HepG2 (cell line): ENCODE measurements around the gene LONP1. TPM values are rescaled to one million over a fixed set of nuclear protein-coding genes. Genes with fewer than 3 reads are reported as not detected.
A peak's percentile ranks its signal among the peaks of the same experiment; 100 is the strongest.

Experiments used
- ATM ChIP-seq: fragments of 450-650 bp; IDR thresholded peaks from 2 replicates; pipeline ENCODE4 v1.7.1; 2017; ENCODE audit warnings: mild to moderate bottlenecking, borderline replicate concordance
- CEBPG ChIP-seq: IDR thresholded peaks from 2 replicates; pipeline ENCODE4 v1.6.1; 2016
- FOXJ3 ChIP-seq: sonication (generic); formaldehyde crosslinking; IDR thresholded peaks from 2 replicates; pipeline ENCODE4 v1.4.0; 2020; ENCODE audit warnings: missing genetic modification reagents, mild to moderate bottlenecking, borderline replicate concordance
- HOMEZ ChIP-seq: IDR thresholded peaks from 2 replicates; pipeline ENCODE4 v1.6.1; 2016; ENCODE audit warnings: low read depth
- JUN ChIP-seq: sonication (generic); formaldehyde crosslinking; IDR thresholded peaks from 2 replicates; pipeline ENCODE4 v1.4.0; 2020; ENCODE audit warnings: mild to moderate bottlenecking, missing genetic modification reagents
- KAT2B ChIP-seq: fragments of 150-350 bp; IDR thresholded peaks from 2 replicates; pipeline ENCODE4 v1.6.1; 2014; ENCODE audit warnings: low read depth, low read length, borderline replicate concordance
- MEIS2 ChIP-seq: sonication (generic); formaldehyde crosslinking; IDR thresholded peaks from 2 replicates; pipeline ENCODE4 v1.9.0; 2021; ENCODE audit warnings: mild to moderate bottlenecking, missing genetic modification reagents
- PCBP2 ChIP-seq: fragments of 200-400 bp; formaldehyde crosslinking; optimal IDR thresholded peaks from 2 replicates; pipeline ENCODE3; 2018; ENCODE audit warnings: low read length, low read depth; ENCODE audit not compliant: poor library complexity, severe bottlenecking
- POLR2G ChIP-seq: fragments of 200-400 bp; formaldehyde crosslinking; IDR thresholded peaks from 2 replicates; pipeline ENCODE4 v1.6.1; 2018; ENCODE audit warnings: mild to moderate bottlenecking, low read depth, low read length, moderate library complexity
- SALL2 ChIP-seq: sonication (generic); formaldehyde crosslinking; IDR thresholded peaks from 2 replicates; pipeline ENCODE4 v1.8.1; 2023; ENCODE audit warnings: mild to moderate bottlenecking, missing genetic modification reagents, inconsistent platforms
- SATB2 ChIP-seq: sonication (generic); formaldehyde crosslinking; IDR thresholded peaks from 2 replicates; pipeline ENCODE4 v1.5.0; 2020; ENCODE audit warnings: missing genetic modification reagents
- SMAD3 ChIP-seq: sonication (generic); formaldehyde crosslinking; IDR thresholded peaks from 2 replicates; pipeline ENCODE4 v1.4.0; 2020; ENCODE audit warnings: missing genetic modification reagents
- SMAD9 ChIP-seq: sonication (generic); formaldehyde crosslinking; IDR thresholded peaks from 2 replicates; pipeline ENCODE4 v1.5.1; 2020; ENCODE audit warnings: mild to moderate bottlenecking, missing genetic modification reagents
- SNAI1 ChIP-seq: sonication (generic); formaldehyde crosslinking; IDR thresholded peaks from 2 replicates; pipeline ENCODE4 v1.5.0; 2020; ENCODE audit warnings: mild to moderate bottlenecking, missing genetic modification reagents, borderline replicate concordance
- ZBTB20 ChIP-seq: sonication (generic); formaldehyde crosslinking; IDR thresholded peaks from 2 replicates; pipeline ENCODE4 v1.8.1; 2023; ENCODE audit warnings: missing genetic modification reagents, low read depth, mild to moderate bottlenecking, borderline replicate concordance
- ZFP36L1 ChIP-seq: sonication (generic); formaldehyde crosslinking; IDR thresholded peaks from 2 replicates; pipeline ENCODE4 v1.8.0; 2022; ENCODE audit warnings: mild to moderate bottlenecking, missing genetic modification reagents, moderate library complexity
- ZNF17 ChIP-seq: sonication (generic); formaldehyde crosslinking; IDR thresholded peaks from 2 replicates; pipeline ENCODE4 v1.5.0; 2020; ENCODE audit warnings: mild to moderate bottlenecking, missing genetic modification reagents
- ZNF253 ChIP-seq: sonication (generic); formaldehyde crosslinking; IDR thresholded peaks from 2 replicates; pipeline ENCODE4 v1.8.0; 2022; ENCODE audit warnings: mild to moderate bottlenecking, missing genetic modification reagents, borderline replicate concordance
- ZNF496 ChIP-seq: sonication (generic); formaldehyde crosslinking; IDR thresholded peaks from 2 replicates; pipeline ENCODE4 v1.8.1; 2023; ENCODE audit warnings: mild to moderate bottlenecking, moderate library complexity, missing genetic modification reagents; ENCODE audit not compliant: insufficient replicate concordance
- ZNF704 ChIP-seq: sonication (generic); formaldehyde crosslinking; IDR thresholded peaks from 2 replicates; pipeline ENCODE4 v1.8.1; 2023; ENCODE audit warnings: mild to moderate bottlenecking, inconsistent platforms, moderate library complexity, missing genetic modification reagents, borderline replicate concordance
- ZNF710 ChIP-seq: sonication (generic); formaldehyde crosslinking; IDR thresholded peaks from 2 replicates; pipeline ENCODE4 v1.5.0; 2020; ENCODE audit warnings: mild to moderate bottlenecking, missing genetic modification reagents, borderline replicate concordance
- ZNF788 ChIP-seq: sonication (generic); formaldehyde crosslinking; IDR thresholded peaks from 2 replicates; pipeline ENCODE4 v1.5.0; 2020; ENCODE audit warnings: mild to moderate bottlenecking, missing genetic modification reagents, borderline replicate concordance
- polyA plus RNA-seq, 8 experiments: library from polyadenylated mRNA; depleted of rRNA in 3 of 8; stranded (reverse) in 7 of 8; unstranded in 1 of 8; fragments of >200 nt; fragmentation: Illumina TruSeq in 4 of 8; extraction: Trizol in 4 of 8; gene quantifications; 2 replicates each; pipeline versions ENCODE4 v1.2.1 to v1.2.3, GENCODE V29; 2011 to 2016; ENCODE audit warnings: low read depth in 4 of 8, missing spikeins in 1 of 8, mixed read lengths in 1 of 8; ENCODE audit not compliant: insufficient read depth in 1 of 8
- total RNA-seq, 5 experiments: library from RNA; depleted of rRNA; stranded (reverse); fragments of >200 nt; fragmentation: Illumina TruSeq; extraction: Trizol; gene quantifications; 2 replicates each; pipeline ENCODE4 v1.2.3, GENCODE V29; 2016; ENCODE audit warnings: low read depth in 1 of 5

Gene LONP1
- total and polyA plus RNA-seq, 2 of the 13 experiments (the other 11 are each of a cell fraction or from before 2014, with no cell fraction given) = 59.5 to 76.8 TPM

GRCh38 chr19:5719961-5720790 lies at the start of gene LONP1, which contains the start of gene CATSPERD (continued):
- TF ChIP-seq SMAD9 (CRISPR knock-in tag) (0 out of 2 replicates have a peak, but pooled peaks have one; percentile 70), ZNF17 (CRISPR knock-in tag) (no peak), ZNF788 (peak; percentile 82; the same call in 1 of the 2 replicates), SATB2 (no peak), ZFP36L1 (no peak; the same call in 1 of the 2 replicates), CEBPG (peak; percentile 44), ATM (no peak), POLR2G (peak; percentile 96), ZNF710 (peak; percentile 65; the same call in 1 of the 2 replicates), ZBTB20 (CRISPR knock-in tag) (no peak; the same call in 1 of the 2 replicates), JUN (CRISPR knock-in tag) (peak; percentile 51; the same call in 1 of the 2 replicates), FOXJ3 (CRISPR knock-in tag) (peak; percentile 79; the same call in 1 of the 2 replicates), ZNF704 (CRISPR knock-in tag) (no peak), MEIS2 (peak; percentile 74), SMAD3 (CRISPR knock-in tag) (peak; percentile 65; the same call in 1 of the 2 replicates), HOMEZ (CRISPR knock-in tag) (peak; percentile 70; the same call in 1 of the 2 replicates), SALL2 (CRISPR knock-in tag) (peak; percentile 34), ZNF496 (CRISPR knock-in tag) (no peak), KAT2B (no peak), SNAI1 (CRISPR knock-in tag) (no peak; the same call in 1 of the 2 replicates), PCBP2 (no peak), ZNF253 (no peak)
